ENCODE data around the gene GOLGA8A.

GRCh38 chr15:34461730-34462129 lies 24.1 kb upstream of the GOLGA8A start:
- TF ChIP-seq POLR2A (IDR thresholded peaks at IDR 0.05) (no peak), CTCF (IDR thresholded peaks at IDR 0.05) (no peak)

Measured in adrenal gland (tissue), 5 donors.